ENCODE data around the gene FOSL1. TPM values are rescaled to one million over a fixed set of nuclear protein-coding genes. Genes with fewer than 3 reads are reported as not detected.

The FOSL1 gene
- total and polyA plus RNA-seq, 2 of the 13 experiments (the other 11 are each of a cell fraction or from before 2014, with no cell fraction given) = 4.0 to 4.1 TPM

GRCh38 chr11:65856689-65857499 is 43.3 kb downstream of the FOSL1 start (continued):
- no peak for TF ChIP-seq NONO (IDR thresholded peaks at IDR 0.05)
- TF ChIP-seq NONO (CRISPR knock-in tag; conservative IDR thresholded peaks at IDR 0.05) = no peak
- peak; percentile 59; the same call in 1 of the 2 replicates for TF ChIP-seq MYC (CRISPR knock-in tag; IDR thresholded peaks at IDR 0.05; ENCODE audit: borderline replicate concordance)
- TF ChIP-seq REPIN1 (CRISPR knock-in tag; IDR thresholded peaks at IDR 0.05; ENCODE audit: borderline replicate concordance, low read depth) = no peak
- TF ChIP-seq MXD1 (CRISPR knock-in tag; IDR thresholded peaks at IDR 0.05) = peak; percentile 65; the same call in 1 of the 2 replicates
- TF ChIP-seq MYPOP (CRISPR knock-in tag; IDR thresholded peaks at IDR 0.05) = no peak
- no peak for TF ChIP-seq ZZZ3 (CRISPR knock-in tag; IDR thresholded peaks at IDR 0.05; ENCODE audit: borderline replicate concordance)
- TF ChIP-seq ZNF274 (CRISPR knock-in tag; IDR thresholded peaks at IDR 0.05) = peak; percentile 65; the same call in 1 of the 2 replicates
- no peak for TF ChIP-seq PTBP1 (IDR thresholded peaks at IDR 0.05; ENCODE audit: low read depth, low read length, poor library complexity, severe bottlenecking)
- TF ChIP-seq REST (IDR thresholded peaks at IDR 0.05; ENCODE audit: borderline replicate concordance in 1 of 2, low read depth in 1 of 2, low read length in 2 of 2) = no peak
- TF ChIP-seq ZNF275 (CRISPR knock-in tag; IDR thresholded peaks at IDR 0.05; ENCODE audit: borderline replicate concordance) = peak; percentile 50; the same call in 1 of the 2 replicates
- TF ChIP-seq ZNF644 (CRISPR knock-in tag; IDR thresholded peaks at IDR 0.05; ENCODE audit: low read depth) = no peak
- TF ChIP-seq ZMAT5 (CRISPR knock-in tag; IDR thresholded peaks at IDR 0.05; ENCODE audit: borderline replicate concordance, low read depth) = peak; percentile 26; the same call in 1 of the 2 replicates
- no peak for TF ChIP-seq HMG20A (CRISPR knock-in tag; IDR thresholded peaks at IDR 0.05; ENCODE audit: borderline replicate concordance)
- TF ChIP-seq ARID4A (CRISPR knock-in tag; IDR thresholded peaks at IDR 0.05; ENCODE audit: borderline replicate concordance) = peak; percentile 70; the same call in 1 of the 2 replicates
